OCI-LY7 (cell line): Measurements from ENCODE around the gene ZNF423. TPM values are rescaled to one million over a fixed set of nuclear protein-coding genes. Genes with fewer than 3 reads are reported as not detected.

Experiments
- BruUV-seq: library from RNA; stranded (reverse); fragments of 400-500 nt; replicated peaks from 2 replicates; lab custom pipeline; 2021; lab: Mats Ljungman, UMichigan
- CTCF ChIA-PET: fragments of 300-600 bp; sonication (Branson Sonifier 250); formaldehyde crosslinking; loops from one replicate; lab custom pipeline; 2022; ENCODE audit warnings: antibody characterized with exemption; ENCODE audit not compliant: unreplicated experiment; lab: Charles Lee
- POLR2A ChIA-PET: fragments of 300-600 bp; sonication (Branson Sonifier 250); formaldehyde crosslinking; loops from one replicate; lab custom pipeline; 2022; ENCODE audit warnings: antibody characterized with exemption; lab: Charles Lee
- DNase-seq: peaks from one replicate; pipeline ENCODE4 v3.0.0-alpha.2; 2015; ENCODE audit warnings: low spot score
- H2AFZ ChIP-seq: fragments of 200-600 bp; sonication (generic), shearing (Covaris generic); 2 replicates; pipeline ENCODE4 v1.6.1; 2014; ENCODE audit warnings: mild to moderate bottlenecking, antibody characterized with exemption, low read length, moderate library complexity
- H3K27ac ChIP-seq: fragments of 200-600 bp; sonication (generic); 2 replicates; pipeline ENCODE4 v1.5.1; 2014; ENCODE audit warnings: mixed run types, low read depth, mild to moderate bottlenecking, moderate library complexity, low read length, inconsistent platforms; ENCODE audit not compliant: poor library complexity, severe bottlenecking
- H3K36me3 ChIP-seq: fragments of 200-600 bp; sonication (generic); 2 replicates; pipeline ENCODE4 v1.6.1; 2014; ENCODE audit warnings: mild to moderate bottlenecking, antibody characterized with exemption, low read length, moderate library complexity, mixed read lengths; ENCODE audit not compliant: insufficient read depth
- H3K4me1 ChIP-seq: fragments of 200-600 bp; sonication (generic); 2 replicates; pipeline ENCODE4 v1.5.1; 2014; ENCODE audit warnings: mild to moderate bottlenecking, low read length; ENCODE audit not compliant: insufficient read depth, poor library complexity, severe bottlenecking
- H3K4me2 ChIP-seq: fragments of 200-600 bp; sonication (generic); 2 replicates; pipeline ENCODE4 v1.6.1; 2014; ENCODE audit warnings: mild to moderate bottlenecking, low read length
- H3K4me3 ChIP-seq: fragments of 200-600 bp; sonication (generic); 2 replicates; pipeline ENCODE4 v1.5.1; 2014; ENCODE audit warnings: mild to moderate bottlenecking, low read depth, low read length; ENCODE audit not compliant: poor library complexity, severe bottlenecking
- H3K79me2 ChIP-seq: fragments of 200-600 bp; sonication (generic); 2 replicates; pipeline ENCODE4 v1.6.1; 2016; ENCODE audit warnings: low read depth, mild to moderate bottlenecking, low read length, moderate library complexity, mixed read lengths; ENCODE audit not compliant: insufficient read depth
- H3K9me2 ChIP-seq: fragments of 200-600 bp; sonication (generic); 2 replicates; pipeline ENCODE4 v1.6.1; 2016; ENCODE audit warnings: mild to moderate bottlenecking, low read length, mixed read lengths; ENCODE audit not compliant: insufficient read depth
- H3K9me3 ChIP-seq: fragments of 200-600 bp; sonication (generic); 2 replicates; pipeline ENCODE4 v1.6.1; 2014; ENCODE audit warnings: mild to moderate bottlenecking, mixed run types, low read length, mixed read lengths
- H4K20me1 ChIP-seq: fragments of 200-600 bp; sonication (generic); 2 replicates; pipeline ENCODE4 v1.6.1; 2014; ENCODE audit warnings: mild to moderate bottlenecking, antibody characterized with exemption, low read length, moderate library complexity, mixed read lengths; ENCODE audit not compliant: insufficient read depth
- CTCF ChIP-seq: fragments of 200-600 bp; sonication (generic); conservative IDR thresholded peaks from 2 replicates; pipeline ENCODE4 v1.5.1; 2014; ENCODE audit warnings: mild to moderate bottlenecking, antibody characterized with exemption, low read length, moderate library complexity, mixed read lengths
- EZH2phosphoT487 ChIP-seq: fragments of 200-600 bp; sonication (generic); IDR thresholded peaks from 2 replicates; pipeline ENCODE4 v1.6.1; 2018; ENCODE audit warnings: low read depth, borderline replicate concordance, mild to moderate bottlenecking, mixed run types, antibody characterized with exemption, low read length, moderate library complexity, mixed read lengths
- intact Hi-C: fragments of 100-400 bp; cut with micrococcal nuclease; formaldehyde crosslinking; loops from one replicate; pipeline ENCODE4 v1.10.0; 2022; ENCODE audit not compliant: unreplicated experiment
- total RNA-seq, 2 experiments: library from RNA; depleted of rRNA in 1 of 2; stranded (reverse); fragments of >200 nt in 1 of 2; shearing (Covaris generic) in 1 of 2; gene quantifications; 2 replicates each; pipeline ENCODE4 v1.2.3, GENCODE V29; 2014 to 2022

Gene ZNF423
- total RNA-seq, 2 experiments from 2014 or later: 0.09 to 0.13 TPM

- CTCF ChIA-PET: no interaction called here
Observed at GRCh38 chr16:49562228-49562627, 293.7 kb downstream of the ZNF423 start.

GRCh38 chr16:49560004-49560830, 295.7 kb downstream of the ZNF423 start:
- H2AFZ ChIP-seq: no peak overlapping the region
- no peaks in the 10 kb centered on the region for H3K79me2 ChIP-seq
- no peak for DNase-seq
- TF ChIP-seq CTCF (no peak), EZH2phosphoT487 (no peak)
- H3K9me3 ChIP-seq: no peaks in the 10 kb centered on the region
- no TSS peak for BruUV-seq
- no peaks in the 10 kb centered on the region for H3K36me3 ChIP-seq
- ChIA-PET CTCF (no interaction called here), POLR2A (no interaction called here)
- no peaks in the 10 kb centered on the region for H4K20me1 ChIP-seq
- intact Hi-C loops: no loop called here
- H3K27ac ChIP-seq: no peak overlapping the region
- no peak overlapping the region for H3K4me3 ChIP-seq
- no peak overlapping the region for H3K4me2 ChIP-seq
- H3K9me2 ChIP-seq: no peaks in the 10 kb centered on the region
- H3K4me1 ChIP-seq: no peaks in the 10 kb centered on the region

More at GRCh38 chr16:49562228-49562627, 293.7 kb downstream of the ZNF423 start:
- no peak for DNase-seq
- Histone ChIP-seq H3K9me2 (no peaks in the 10 kb centered on the region), H3K36me3 (no peaks in the 10 kb centered on the region), H2AFZ (no peak overlapping the region), H3K4me3 (no peak overlapping the region), H3K4me1 (no peaks in the 10 kb centered on the region), H3K27ac (no peak overlapping the region), H3K4me2 (no peak overlapping the region), H3K79me2 (no peaks in the 10 kb centered on the region), H3K9me3 (no peaks in the 10 kb centered on the region), H4K20me1 (no peaks in the 10 kb centered on the region)
- no TSS peak for BruUV-seq
- TF ChIP-seq EZH2phosphoT487 (no peak), CTCF (no peak)
- intact Hi-C loops: no loop called here
- POLR2A ChIA-PET: no interaction called here

GRCh38 chr16:49559242-49559641, 296.7 kb downstream of the ZNF423 start:
- Histone ChIP-seq H3K4me1 (no peaks in the 10 kb centered on the region), H2AFZ (no peak overlapping the region), H3K27ac (no peak overlapping the region), H3K4me2 (no peak overlapping the region), H3K36me3 (no peaks in the 10 kb centered on the region), H3K4me3 (no peak overlapping the region), H4K20me1 (no peaks in the 10 kb centered on the region), H3K9me2 (no peaks in the 10 kb centered on the region), H3K9me3 (no peaks in the 10 kb centered on the region), H3K79me2 (no peaks in the 10 kb centered on the region)
- CTCF ChIA-PET: no interaction called here
- TF ChIP-seq CTCF (no peak), EZH2phosphoT487 (no peak)
- POLR2A ChIA-PET: no interaction called here
- BruUV-seq: no TSS peak
- DNase-seq: no peak
- intact Hi-C loops: no loop called here
